Measurements from ENCODE around the gene TTLL11.

Gene TTLL11

DNA sequence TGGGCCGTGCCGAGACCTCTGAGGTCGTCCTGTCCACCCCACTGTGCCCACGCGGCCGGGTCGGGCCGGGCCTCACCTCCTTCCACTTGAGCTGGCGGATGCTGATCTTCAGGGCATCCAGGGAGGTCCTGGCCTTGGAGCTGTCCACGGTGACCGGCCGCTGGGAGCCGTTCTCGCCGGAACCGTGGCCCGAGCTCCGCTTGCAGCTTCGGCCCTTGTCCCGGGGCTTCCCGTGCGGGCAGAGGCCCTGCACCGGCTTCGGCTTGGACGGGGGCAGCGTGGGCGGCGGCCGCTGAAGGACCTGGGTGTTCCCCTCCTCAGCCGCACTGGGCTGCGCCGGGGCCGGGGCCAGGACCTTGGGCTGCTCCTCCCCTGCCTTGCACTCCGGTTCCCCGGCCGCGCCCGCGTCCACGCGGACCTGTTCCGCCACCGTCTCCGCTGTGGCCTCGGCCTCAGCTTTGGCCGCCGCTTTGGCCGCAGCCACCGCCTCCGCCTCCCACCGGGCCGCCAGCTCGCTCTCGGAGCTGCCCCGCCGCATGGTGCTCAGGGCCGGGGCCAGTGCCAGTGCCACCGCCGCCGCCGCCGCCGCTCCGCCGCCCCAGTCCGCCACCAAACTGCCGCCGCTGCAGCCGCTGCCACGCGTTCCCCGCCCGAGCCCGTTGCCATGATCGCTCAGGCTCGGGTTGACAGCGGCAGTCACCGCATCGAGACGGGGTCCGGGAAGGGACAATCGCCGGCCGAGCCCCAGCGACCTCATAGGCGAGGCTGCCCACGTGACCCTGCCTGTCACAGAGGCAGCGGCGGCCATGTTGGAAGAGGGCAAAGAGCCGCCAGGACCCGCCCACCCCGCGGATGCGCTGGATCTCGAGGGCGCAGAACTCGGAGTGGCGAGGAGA lies at the start of gene TTLL11:
TSS of gene TTLL11 (minus strand) at position 698 of the 896 bp plus-strand sequence. CDS start at position 538, 160 bp downstream.
- peak; percentile 96 for DNase-seq (ENCODE audit: low spot score)

DNA sequence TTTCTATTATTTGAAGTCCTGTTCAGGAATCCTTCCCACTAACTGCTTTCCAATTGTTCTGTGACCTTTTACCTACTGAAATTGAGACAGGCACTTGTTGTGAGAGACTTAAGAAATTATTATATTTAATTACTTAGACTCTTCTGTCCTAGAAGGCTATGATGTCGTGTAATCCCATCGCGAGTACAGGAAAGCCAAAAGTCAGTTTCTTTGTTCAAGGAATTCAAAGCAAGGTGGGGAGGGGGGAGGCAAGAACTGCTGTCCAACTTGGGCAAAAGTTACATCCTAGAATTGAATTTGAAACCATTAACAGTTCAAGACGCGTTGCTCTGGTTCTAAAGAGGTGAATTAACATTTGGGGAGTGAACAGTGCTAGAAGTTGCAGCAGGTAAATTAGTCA lies 48.6 kb upstream of the TTLL11 start:
- no peak for DNase-seq (ENCODE audit: low spot score)

- no peak for DNase-seq (ENCODE audit: low spot score)
Measured at GRCh38 chr9:122140368-122141193, 47.5 kb upstream of the TTLL11 start.

- DNase-seq (ENCODE audit: low spot score) = no peak
Measured at GRCh38 chr9:122138560-122139268, 45.6 kb upstream of the TTLL11 start.

GRCh38 chr9:122135529-122135859 lies 42.4 kb upstream of the TTLL11 start:
- DNase-seq (ENCODE audit: low spot score) = no peak

- no peak for DNase-seq (ENCODE audit: low spot score)
Measured at GRCh38 chr9:122134822-122135528, 41.9 kb upstream of the TTLL11 start.

- no peak for DNase-seq (ENCODE audit: low spot score)
Measured at GRCh38 chr9:122133984-122134535, 41.0 kb upstream of the TTLL11 start.

- DNase-seq (ENCODE audit: low spot score) = no peak
Measured at GRCh38 chr9:122133263-122133983, 40.3 kb upstream of the TTLL11 start.

DNA sequence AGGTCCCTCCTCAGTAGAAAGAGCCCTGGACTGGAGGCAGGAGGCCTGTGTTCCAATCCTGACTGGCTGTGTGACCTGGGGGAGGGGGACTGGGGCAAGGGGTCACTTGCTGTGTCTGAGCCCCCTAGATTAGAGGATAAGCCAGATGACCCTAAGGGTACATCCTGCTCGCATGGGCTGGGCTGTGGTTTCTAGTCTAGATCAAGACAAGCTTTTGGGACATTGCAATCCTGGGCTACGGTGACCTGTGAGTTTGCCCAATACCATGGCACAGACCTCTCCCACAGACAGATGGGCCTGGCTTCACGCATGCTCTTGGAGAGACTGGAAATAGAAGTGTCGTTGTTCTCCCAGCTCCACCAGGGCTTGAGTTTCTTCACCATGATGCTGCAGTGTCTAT lies 39.4 kb upstream of the TTLL11 start:
- no peak for DNase-seq (ENCODE audit: low spot score)

DNA sequence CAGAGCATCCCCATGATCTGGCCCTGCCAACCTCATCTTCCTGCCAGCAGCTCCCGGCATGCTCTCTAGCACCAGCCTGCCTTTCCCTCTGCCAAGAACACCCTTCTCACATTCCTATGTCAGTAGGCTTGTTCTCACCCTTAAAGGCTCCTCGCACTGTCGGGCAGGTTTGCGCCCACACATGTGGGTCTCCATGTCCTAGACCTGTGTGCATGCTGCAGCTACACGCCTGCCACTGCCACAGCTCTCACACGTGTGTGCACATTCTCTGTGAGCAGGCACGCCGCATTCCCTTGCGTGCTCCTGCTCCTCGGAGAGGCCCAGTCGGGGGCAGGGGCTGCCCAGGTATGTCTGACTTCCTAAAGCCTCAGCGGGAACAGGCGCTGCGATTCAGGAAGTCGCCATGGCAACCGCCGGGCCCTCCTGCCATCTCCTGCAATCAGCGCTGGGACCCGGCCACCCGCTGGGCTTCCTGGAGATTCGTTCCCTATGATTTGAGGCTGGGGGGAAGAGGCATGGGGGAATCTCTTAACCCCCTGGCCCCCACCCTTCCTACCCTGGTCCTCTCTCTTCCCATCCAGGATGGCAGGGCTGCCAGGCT lies 38.4 kb upstream of the TTLL11 start:
- no peak for DNase-seq (ENCODE audit: low spot score)

GRCh38 chr9:122130837-122131236 lies 37.7 kb upstream of the TTLL11 start:
- no peak for DNase-seq (ENCODE audit: low spot score)

DNA sequence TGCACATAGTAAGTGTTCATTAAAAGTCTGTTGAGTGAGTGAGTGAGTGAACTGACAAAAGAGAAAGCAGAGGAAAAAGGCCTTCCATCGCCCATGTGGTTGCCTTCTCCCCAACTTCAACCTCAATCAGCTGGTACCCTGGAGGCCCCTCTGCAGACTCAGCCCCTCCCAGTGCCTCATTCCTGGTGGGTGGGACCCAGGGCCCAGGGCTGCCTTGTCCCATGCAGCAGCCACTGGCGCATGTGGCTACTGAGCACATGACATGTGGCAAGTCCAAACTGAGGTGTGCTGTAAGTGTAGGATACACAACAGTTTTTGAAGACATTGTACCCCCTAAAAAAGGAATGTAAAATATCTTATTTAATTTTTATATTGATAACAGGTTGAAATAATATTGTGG lies 36.9 kb upstream of the TTLL11 start:
- no peak for DNase-seq (ENCODE audit: low spot score)

- DNase-seq (ENCODE audit: low spot score) = no peak
Measured at GRCh38 chr9:122128969-122129343, 35.8 kb upstream of the TTLL11 start.

- DNase-seq (ENCODE audit: low spot score) = no peak
Measured at GRCh38 chr9:122128007-122128968, 35.2 kb upstream of the TTLL11 start.

- DNase-seq (ENCODE audit: low spot score) = no peak
Measured at GRCh38 chr9:122127396-122127798, 34.3 kb upstream of the TTLL11 start.

- DNase-seq (ENCODE audit: low spot score) = no peak
Measured at GRCh38 chr9:122126331-122127261, 33.5 kb upstream of the TTLL11 start.

GRCh38 chr9:122125509-122126330 lies 32.6 kb upstream of the TTLL11 start:
- no peak for DNase-seq (ENCODE audit: low spot score)
